IMR-90 (cell line): ENCODE results near the gene CYP19A1.

Experiments used
- BHLHE40 ChIP-seq: fragments of 150-350 bp; IDR thresholded peaks from 2 replicates; pipeline ENCODE4 v1.6.1; 2016; ENCODE audit warnings: mild to moderate bottlenecking, low read depth, low read length
- FOS ChIP-seq: fragments of 150-350 bp; IDR thresholded peaks from 2 replicates; pipeline ENCODE4 v1.6.1; 2016; ENCODE audit warnings: low read depth, low read length
- MAZ ChIP-seq: IDR thresholded peaks from 2 replicates; pipeline ENCODE4 v1.6.1; 2012; ENCODE audit warnings: low read depth, mild to moderate bottlenecking, low read length, improper control_type of control experiment, moderate library complexity, borderline replicate concordance
- MXI1 ChIP-seq: IDR thresholded peaks from 2 replicates; pipeline ENCODE4 v1.6.1; 2012; ENCODE audit warnings: low read depth, mild to moderate bottlenecking, low read length, moderate library complexity, borderline replicate concordance
- POLR2A ChIP-seq: IDR thresholded peaks from 2 replicates; pipeline ENCODE4 v1.6.1; 2012; ENCODE audit warnings: mild to moderate bottlenecking, low read depth, low read length
- RAD21 ChIP-seq: IDR thresholded peaks from 2 replicates; pipeline ENCODE4 v1.6.1; 2012; ENCODE audit warnings: low read length, improper control_type of control experiment
- RCOR1 ChIP-seq: IDR thresholded peaks from 2 replicates; pipeline ENCODE4 v1.6.1; 2012; ENCODE audit warnings: mild to moderate bottlenecking, low read length, improper control_type of control experiment; ENCODE audit not compliant: insufficient replicate concordance
- TF ChIP-seq, protein P1 (sequence below): conservative IDR thresholded peaks from 2 replicates; pipeline ENCODE4 v1.5.1; 2012; ENCODE audit warnings: mild to moderate bottlenecking, low read depth, low read length, improper control_type of control experiment
- TF ChIP-seq, protein P2 (sequence below): fragments of 150-350 bp; IDR thresholded peaks from 2 replicates; pipeline ENCODE4 v1.6.1; 2016; ENCODE audit warnings: low read depth, mild to moderate bottlenecking, low read length, moderate library complexity, borderline replicate concordance

DNA sequence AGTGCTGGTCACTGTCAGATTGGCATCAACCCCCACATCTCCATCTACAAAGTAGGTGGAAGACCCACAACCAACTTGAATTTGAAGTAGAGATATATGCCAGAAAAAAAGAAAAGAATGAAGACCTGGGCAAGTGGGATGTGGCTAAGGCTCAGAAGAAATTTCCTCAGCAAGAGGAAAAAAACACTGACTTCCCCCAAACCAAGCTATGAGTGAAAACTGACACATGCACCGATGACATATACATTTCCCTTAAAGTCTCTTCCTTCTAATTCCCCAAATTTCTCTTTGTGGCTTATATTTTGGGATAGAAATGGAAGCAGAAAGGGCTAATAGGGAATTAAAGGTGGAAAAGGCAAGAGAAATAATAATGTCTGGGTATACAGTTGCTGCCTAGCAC lies 59.0 kb downstream of the CYP19A1 start:
- TF ChIP-seq, protein P1, sequence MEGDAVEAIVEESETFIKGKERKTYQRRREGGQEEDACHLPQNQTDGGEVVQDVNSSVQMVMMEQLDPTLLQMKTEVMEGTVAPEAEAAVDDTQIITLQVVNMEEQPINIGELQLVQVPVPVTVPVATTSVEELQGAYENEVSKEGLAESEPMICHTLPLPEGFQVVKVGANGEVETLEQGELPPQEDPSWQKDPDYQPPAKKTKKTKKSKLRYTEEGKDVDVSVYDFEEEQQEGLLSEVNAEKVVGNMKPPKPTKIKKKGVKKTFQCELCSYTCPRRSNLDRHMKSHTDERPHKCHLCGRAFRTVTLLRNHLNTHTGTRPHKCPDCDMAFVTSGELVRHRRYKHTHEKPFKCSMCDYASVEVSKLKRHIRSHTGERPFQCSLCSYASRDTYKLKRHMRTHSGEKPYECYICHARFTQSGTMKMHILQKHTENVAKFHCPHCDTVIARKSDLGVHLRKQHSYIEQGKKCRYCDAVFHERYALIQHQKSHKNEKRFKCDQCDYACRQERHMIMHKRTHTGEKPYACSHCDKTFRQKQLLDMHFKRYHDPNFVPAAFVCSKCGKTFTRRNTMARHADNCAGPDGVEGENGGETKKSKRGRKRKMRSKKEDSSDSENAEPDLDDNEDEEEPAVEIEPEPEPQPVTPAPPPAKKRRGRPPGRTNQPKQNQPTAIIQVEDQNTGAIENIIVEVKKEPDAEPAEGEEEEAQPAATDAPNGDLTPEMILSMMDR = no peak
- TF ChIP-seq POLR2A (no peak), MAZ (no peak), BHLHE40 (no peak), RAD21 (no peak), MXI1 (no peak), FOS (no peak), RCOR1 (no peak)
- TF ChIP-seq, protein P2, sequence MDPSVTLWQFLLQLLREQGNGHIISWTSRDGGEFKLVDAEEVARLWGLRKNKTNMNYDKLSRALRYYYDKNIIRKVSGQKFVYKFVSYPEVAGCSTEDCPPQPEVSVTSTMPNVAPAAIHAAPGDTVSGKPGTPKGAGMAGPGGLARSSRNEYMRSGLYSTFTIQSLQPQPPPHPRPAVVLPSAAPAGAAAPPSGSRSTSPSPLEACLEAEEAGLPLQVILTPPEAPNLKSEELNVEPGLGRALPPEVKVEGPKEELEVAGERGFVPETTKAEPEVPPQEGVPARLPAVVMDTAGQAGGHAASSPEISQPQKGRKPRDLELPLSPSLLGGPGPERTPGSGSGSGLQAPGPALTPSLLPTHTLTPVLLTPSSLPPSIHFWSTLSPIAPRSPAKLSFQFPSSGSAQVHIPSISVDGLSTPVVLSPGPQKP = no peak
